K562 (cell line): Measurements from ENCODE around the gene HIVEP3.

ENCODE experiments used
- KAT2B ChIP-seq: IDR thresholded peaks from one replicate; pipeline ENCODE4 v1.6.1; 2012; ENCODE audit warnings: low read depth, mild to moderate bottlenecking, control low read depth, inconsistent platforms, low read length, moderate library complexity
- KDM1A ChIP-seq, 2 experiments: fragments of 450-650 bp; IDR thresholded peaks; 2 replicates each; pipeline ENCODE4 v1.6.1; 2016; ENCODE audit warnings: mild to moderate bottlenecking in 2 of 2
- MBD2 ChIP-seq: sonication (generic); IDR thresholded peaks from 2 replicates; pipeline ENCODE4 v1.6.1; 2016; ENCODE audit warnings: low read depth, borderline replicate concordance
- MTF1 ChIP-seq: fragments of 250-450 bp; sonication (Bioruptor Pico); IDR thresholded peaks from 2 replicates; pipeline ENCODE4 v1.9.0; 2021; ENCODE audit warnings: moderate library complexity, mild to moderate bottlenecking, inconsistent platforms, borderline replicate concordance
- NFYB ChIP-seq: IDR thresholded peaks from 2 replicates; pipeline ENCODE4 v1.6.1; 2011; ENCODE audit warnings: mild to moderate bottlenecking, moderate library complexity; ENCODE audit not compliant: insufficient read length; ENCODE audit errors: extremely low read depth
- PATZ1 ChIP-seq: fragments of 250-450 bp; sonication (Bioruptor Pico); IDR thresholded peaks from 2 replicates; pipeline ENCODE4 v1.5.0; 2020; ENCODE audit warnings: mild to moderate bottlenecking, borderline replicate concordance
- POLR2AphosphoS5 ChIP-seq: IDR thresholded peaks from 2 replicates; pipeline ENCODE4 v1.6.1; 2011; ENCODE audit warnings: mild to moderate bottlenecking, low read depth, low read length, moderate library complexity; ENCODE audit not compliant: control insufficient read depth, insufficient read depth
- RBM34 ChIP-seq: fragments of 200-400 bp; formaldehyde crosslinking; IDR thresholded peaks from 2 replicates; pipeline ENCODE4 v1.6.1; 2018; ENCODE audit warnings: low read length, borderline replicate concordance; ENCODE audit not compliant: insufficient read depth
- RCOR1 ChIP-seq, 2 experiments: IDR thresholded peaks; 2 replicates each; pipeline ENCODE4 v1.6.1; 2012; ENCODE audit warnings: low read depth in 2 of 2, low read length in 2 of 2, borderline replicate concordance in 1 of 2, improper control_type of control experiment in 1 of 2
- SIN3A ChIP-seq, 2 experiments: fragments of 150-350 bp in 1 of 2; IDR thresholded peaks; 2 replicates each; pipeline ENCODE4 v1.6.1; 2011 to 2016; ENCODE audit warnings: borderline replicate concordance in 2 of 2, low read depth in 2 of 2, low read length in 2 of 2, mild to moderate bottlenecking in 2 of 2, moderate library complexity in 2 of 2; ENCODE audit not compliant: control insufficient read depth in 1 of 2
- ZEB2 ChIP-seq: fragments of 450-650 bp; IDR thresholded peaks from 2 replicates; pipeline ENCODE4 v1.6.1; 2016
- ZFP1 ChIP-seq: fragments of 450-650 bp; formaldehyde crosslinking; IDR thresholded peaks from 2 replicates; pipeline ENCODE4 v1.4.0; 2020; ENCODE audit warnings: mild to moderate bottlenecking, mixed read lengths
- ZNF395 ChIP-seq: fragments of 200-800 bp; sonication (Bioruptor generic); IDR thresholded peaks from 2 replicates; pipeline ENCODE4 v1.6.1; 2017; ENCODE audit warnings: missing genetic modification characterization, missing compliant biosample characterization
- TF ChIP-seq, protein P1 (sequence below): fragments of 450-650 bp; formaldehyde crosslinking; IDR thresholded peaks from 2 replicates; pipeline ENCODE4 v1.4.0; 2022; ENCODE audit warnings: missing genetic modification characterization

- TF ChIP-seq KAT2B = no peak
- TF ChIP-seq POLR2AphosphoS5 = no peak
- no peak for TF ChIP-seq MBD2
- TF ChIP-seq, protein P1, sequence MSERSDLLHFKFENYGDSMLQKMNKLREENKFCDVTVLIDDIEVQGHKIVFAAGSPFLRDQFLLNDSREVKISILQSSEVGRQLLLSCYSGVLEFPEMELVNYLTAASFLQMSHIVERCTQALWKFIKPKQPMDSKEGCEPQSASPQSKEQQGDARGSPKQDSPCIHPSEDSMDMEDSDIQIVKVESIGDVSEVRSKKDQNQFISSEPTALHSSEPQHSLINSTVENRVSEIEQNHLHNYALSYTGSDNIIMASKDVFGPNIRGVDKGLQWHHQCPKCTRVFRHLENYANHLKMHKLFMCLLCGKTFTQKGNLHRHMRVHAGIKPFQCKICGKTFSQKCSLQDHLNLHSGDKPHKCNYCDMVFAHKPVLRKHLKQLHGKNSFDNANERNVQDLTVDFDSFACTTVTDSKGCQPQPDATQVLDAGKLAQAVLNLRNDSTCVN (CRISPR knock-in tag) = no peak
- TF ChIP-seq ZEB2 = no peak
- no peak for TF ChIP-seq ZNF395 (CRISPR knock-in tag)
- TF ChIP-seq RBM34 = no peak
- TF ChIP-seq SIN3A (IDR thresholded peaks at IDR 0.05; ENCODE audit: borderline replicate concordance in 2 of 2, control insufficient read depth in 1 of 2, low read depth in 2 of 2, low read length in 2 of 2) = no peak
- TF ChIP-seq PATZ1 (CRISPR knock-in tag) = no peak
- TF ChIP-seq ZFP1 (CRISPR knock-in tag) = no peak
- TF ChIP-seq NFYB = no peak
- no peak for TF ChIP-seq RCOR1 (IDR thresholded peaks at IDR 0.05; ENCODE audit: borderline replicate concordance in 1 of 2, low read depth in 2 of 2, low read length in 2 of 2)
- TF ChIP-seq KDM1A (IDR thresholded peaks at IDR 0.05) = no peak
- TF ChIP-seq MTF1 (CRISPR knock-in tag) = no peak
Measured at GRCh38 chr1:41879617-41880016, 39.1 kb downstream of the HIVEP3 start.
